Measurements from ENCODE around the gene PDZK1. TPM values are rescaled to one million over a fixed set of nuclear protein-coding genes. Genes with fewer than 3 reads are reported as not detected.

Gene PDZK1
- 10 to 100 TPM in 1 of 2 donors, 1 to 10 TPM in 1; 7.8 to 24.7 TPM for total RNA-seq

DNA sequence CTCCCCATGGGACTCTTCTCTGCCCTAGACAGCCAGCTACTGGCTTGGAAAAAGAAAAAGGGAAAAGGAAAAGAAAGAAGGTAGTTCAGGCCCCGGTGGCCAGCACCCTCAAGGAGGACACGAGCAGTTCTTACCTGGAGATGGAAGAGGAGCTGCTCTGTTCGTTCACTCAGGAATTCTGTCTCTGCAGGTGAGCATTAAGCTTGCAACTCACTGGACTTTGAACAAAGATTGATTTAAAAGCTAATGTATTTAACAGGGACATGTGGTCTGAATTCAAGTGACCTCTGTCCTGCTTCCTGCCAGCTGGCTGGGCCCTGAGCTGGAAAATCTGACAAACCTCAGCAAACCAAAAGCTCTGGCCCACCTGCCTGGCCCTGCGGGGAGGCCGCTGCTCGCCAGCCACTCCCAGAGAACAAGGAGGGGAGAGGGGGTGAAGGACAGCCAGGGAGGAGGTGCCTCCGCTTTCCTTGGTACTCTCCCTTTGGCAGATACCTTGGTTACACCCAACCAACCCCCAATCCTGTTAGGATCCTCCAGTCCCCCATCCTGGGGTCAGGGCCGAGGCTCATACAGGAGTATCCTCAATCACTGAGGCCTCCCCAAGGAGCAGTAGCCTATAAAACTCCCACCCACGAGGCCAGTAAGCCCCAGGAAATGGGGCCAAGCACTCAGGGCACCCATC lies at the start of gene PDZK1:
Gene PDZK1, minus strand, starts transcription at position 186 of the 685 bp plus-strand sequence. CDS start 19,347 bp downstream, outside the sequence.
- 27 to 33% methylated on average over 9 of the region's 9 CpGs for WGBS, 2 donors
- Histone ChIP-seq H3K4me3 (no peak within 1 kb of the TSS), H3K9me3 (no peaks in the 10 kb centered on the region), H3K4me1 (peaks cover 49% of the 10 kb centered on the region), H3K36me3 (replicated peaks in 1 of 2; ENCODE audit: insufficient read depth in 1 of 2, low read depth in 2 of 2) (no peaks in the 10 kb centered on the region), H3K27me3 (no peaks in the 10 kb centered on the region), H3K27ac (peak within 1 kb of the TSS; percentile 37 to 76 (median 70))
- TF ChIP-seq POLR2A (IDR thresholded peaks at IDR 0.05), result no peak
- TF ChIP-seq, protein P1, sequence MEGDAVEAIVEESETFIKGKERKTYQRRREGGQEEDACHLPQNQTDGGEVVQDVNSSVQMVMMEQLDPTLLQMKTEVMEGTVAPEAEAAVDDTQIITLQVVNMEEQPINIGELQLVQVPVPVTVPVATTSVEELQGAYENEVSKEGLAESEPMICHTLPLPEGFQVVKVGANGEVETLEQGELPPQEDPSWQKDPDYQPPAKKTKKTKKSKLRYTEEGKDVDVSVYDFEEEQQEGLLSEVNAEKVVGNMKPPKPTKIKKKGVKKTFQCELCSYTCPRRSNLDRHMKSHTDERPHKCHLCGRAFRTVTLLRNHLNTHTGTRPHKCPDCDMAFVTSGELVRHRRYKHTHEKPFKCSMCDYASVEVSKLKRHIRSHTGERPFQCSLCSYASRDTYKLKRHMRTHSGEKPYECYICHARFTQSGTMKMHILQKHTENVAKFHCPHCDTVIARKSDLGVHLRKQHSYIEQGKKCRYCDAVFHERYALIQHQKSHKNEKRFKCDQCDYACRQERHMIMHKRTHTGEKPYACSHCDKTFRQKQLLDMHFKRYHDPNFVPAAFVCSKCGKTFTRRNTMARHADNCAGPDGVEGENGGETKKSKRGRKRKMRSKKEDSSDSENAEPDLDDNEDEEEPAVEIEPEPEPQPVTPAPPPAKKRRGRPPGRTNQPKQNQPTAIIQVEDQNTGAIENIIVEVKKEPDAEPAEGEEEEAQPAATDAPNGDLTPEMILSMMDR (IDR thresholded peaks at IDR 0.05), result peak in 2 of 7 experiments; percentile 21 to 30
- DNase-seq (peak; percentile 43 to 70 (median 58)), ATAC-seq (peak; percentile 74)
- intact Hi-C loops (cut with DNase I), result no loop called here

DNA sequence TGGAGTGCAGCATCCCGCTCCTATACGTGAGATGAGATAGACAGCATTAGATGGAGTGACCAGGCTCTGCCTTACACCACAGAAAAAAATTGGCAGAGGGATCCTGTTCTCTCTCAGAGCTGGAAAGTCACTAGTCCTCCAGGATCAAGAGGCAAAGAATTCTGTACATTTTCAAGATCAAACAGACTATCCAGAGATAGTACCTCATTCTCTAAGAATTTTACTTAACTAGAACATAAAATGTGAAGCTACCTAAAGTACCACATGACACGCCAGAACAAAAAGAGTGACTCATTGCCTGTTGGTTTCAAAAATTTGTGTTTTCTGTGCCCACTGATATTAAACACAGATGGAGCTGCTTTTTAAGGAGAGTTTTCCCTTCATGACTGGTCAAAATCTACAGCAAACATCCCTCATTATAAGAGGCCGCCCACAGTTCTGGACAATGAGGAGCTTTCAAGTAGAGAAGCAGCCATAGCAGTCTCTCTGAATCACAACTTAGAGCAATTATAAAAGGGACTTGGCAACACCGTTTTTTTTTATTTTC lies 44.4 kb upstream of the PDZK1 start:
- no peak for TF ChIP-seq POLR2A (IDR thresholded peaks at IDR 0.05)
- TF ChIP-seq, protein P1 (IDR thresholded peaks at IDR 0.05), result no peak
- WGBS, 2 donors, result 87 to 92% methylated on average over 5 of the region's 5 CpGs
- Histone ChIP-seq H3K9me3 (no peaks in the 10 kb centered on the region), H3K27me3 (no peaks in the 10 kb centered on the region), H3K4me1 (no peaks in the 10 kb centered on the region), H3K4me3 (no peak overlapping the region), H3K27ac (no peak overlapping the region), H3K36me3 (replicated peaks in 1 of 2; ENCODE audit: insufficient read depth in 1 of 2, low read depth in 2 of 2) (peaks cover 0 to 11% of the 10 kb centered on the region in 2 donors)
- ATAC-seq (no peak), DNase-seq (no peak)
- intact Hi-C loops (cut with DNase I), result no loop called here

DNA sequence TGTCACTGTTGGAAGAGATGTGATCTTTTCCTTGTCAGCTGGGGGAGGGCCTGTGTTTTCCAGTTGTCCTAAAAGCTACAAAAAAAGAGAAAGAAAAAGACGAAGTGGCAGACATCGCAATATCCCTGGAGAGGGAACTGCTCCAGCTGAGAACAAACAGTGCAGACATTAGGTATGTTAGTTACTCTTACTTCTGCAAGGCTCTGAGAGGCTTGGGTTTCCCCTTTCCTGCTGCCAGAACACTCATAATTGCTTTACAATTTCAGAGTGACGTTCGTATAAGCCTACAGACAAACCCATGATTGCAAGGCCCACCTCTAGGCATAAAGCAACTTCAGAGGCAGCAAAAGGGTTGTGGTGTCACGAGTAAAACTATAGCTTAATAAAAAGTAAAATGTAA lies 43.3 kb upstream of the PDZK1 start:
- no peak for ATAC-seq
- intact Hi-C loops (cut with DNase I), result no loop called here
- H3K9me3 ChIP-seq, result no peaks in the 10 kb centered on the region
- no peak overlapping the region for H3K4me3 ChIP-seq
- H3K27me3 ChIP-seq, result no peaks in the 10 kb centered on the region
- TF ChIP-seq POLR2A (IDR thresholded peaks at IDR 0.05), result no peak
- TF ChIP-seq, protein P1 (IDR thresholded peaks at IDR 0.05), result no peak
- H3K36me3 ChIP-seq (replicated peaks in 1 of 2; ENCODE audit: insufficient read depth in 1 of 2, low read depth in 2 of 2), result peaks cover 0 to 11% of the 10 kb centered on the region in 2 donors
- H3K27ac ChIP-seq, result no peak overlapping the region
- H3K4me1 ChIP-seq, result no peaks in the 10 kb centered on the region
- 74 to 75% methylated on average over 5 of the region's 5 CpGs for WGBS, 2 donors
- DNase-seq, result no peak

DNA sequence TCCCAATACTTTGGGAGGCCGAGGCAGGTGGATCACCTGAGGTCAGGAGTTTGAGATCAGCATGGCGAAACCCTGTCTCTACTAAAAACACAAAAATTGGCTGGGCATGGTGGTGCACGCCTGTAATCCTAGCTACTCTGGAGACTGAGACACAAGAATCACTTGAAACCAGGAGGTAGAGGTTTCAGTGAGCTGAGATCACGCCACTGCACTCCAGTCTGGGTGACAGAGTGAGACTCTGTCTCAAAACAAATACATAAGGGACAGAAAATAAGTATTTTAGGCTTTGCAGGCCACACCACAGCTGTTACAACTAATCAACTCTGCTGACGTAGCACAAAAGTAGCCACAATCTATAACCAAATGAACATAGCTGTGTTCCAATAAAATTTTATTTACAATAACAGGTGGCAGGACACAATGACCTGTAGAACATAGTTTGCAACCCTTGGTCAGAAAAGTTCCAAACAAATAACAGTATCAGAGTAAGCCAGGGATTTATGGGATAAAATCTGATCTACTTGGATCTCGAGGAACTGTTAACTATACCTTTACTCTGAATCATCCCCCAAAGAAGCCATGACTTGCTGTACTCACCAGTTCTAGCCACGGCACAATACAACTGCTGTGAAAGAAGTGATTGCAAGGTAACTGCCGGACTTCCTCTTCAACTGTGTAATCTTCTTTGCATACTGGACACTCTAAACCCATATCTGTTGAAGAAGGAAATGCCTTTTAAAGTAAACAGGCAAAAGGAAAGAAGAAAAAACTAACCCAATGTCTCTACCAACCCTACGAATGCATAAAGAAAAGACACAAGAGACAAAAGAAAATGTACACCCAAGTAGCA lies 40.5 kb upstream of the PDZK1 start:
- Histone ChIP-seq H3K27ac (no peak overlapping the region), H3K4me3 (no peak overlapping the region), H3K27me3 (no peaks in the 10 kb centered on the region), H3K4me1 (no peaks in the 10 kb centered on the region), H3K9me3 (no peaks in the 10 kb centered on the region), H3K36me3 (replicated peaks in 1 of 2; ENCODE audit: insufficient read depth in 1 of 2, low read depth in 2 of 2) (peaks cover 0 to 18% of the 10 kb centered on the region in 2 donors)
- no peak for ATAC-seq
- TF ChIP-seq POLR2A (IDR thresholded peaks at IDR 0.05), result no peak
- TF ChIP-seq, protein P1 (IDR thresholded peaks at IDR 0.05), result no peak
- intact Hi-C loops (cut with DNase I), result no loop called here
- DNase-seq, result no peak
- WGBS, 2 donors, result 85 to 92% methylated on average over 9 of the region's 9 CpGs

All from body of pancreas (tissue), 4 donors.